Mucosa of descending colon (tissue), 3 donors: ENCODE measurements around the gene BICRAL. TPM values are rescaled to one million over a fixed set of nuclear protein-coding genes. Genes with fewer than 3 reads are reported as not detected.
"Not testable (repeated sequence)": the region's sequence is repeated elsewhere in the genome, so short reads cannot be mapped to it uniquely, and the experiment has no call there.

Experiments used
- ATAC-seq: fragments of 200-7000 bp; cut with Tn5 transposase; one replicate; pipeline ENCODE4 v1.9.1; 2020; ENCODE audit warnings: mild to moderate bottlenecking, moderate library complexity
- DNase-seq, 3 donors: peaks; one replicate each; pipeline ENCODE4 v3.0.0-alpha.2; 2020
- H3K36me3 ChIP-seq: fragments of 200-600 bp; one replicate; pipeline ENCODE4 v1.8.0; 2021; ENCODE audit warnings: low read depth, mild to moderate bottlenecking
- H3K4me1 ChIP-seq: fragments of 200-600 bp; one replicate; pipeline ENCODE4 v1.8.0; 2021; ENCODE audit warnings: low read depth, mild to moderate bottlenecking
- H3K4me3 ChIP-seq: fragments of 200-600 bp; one replicate; pipeline ENCODE4 v1.8.0; 2021; ENCODE audit warnings: mild to moderate bottlenecking
- H3K9me3 ChIP-seq: fragments of 200-600 bp; one replicate; pipeline ENCODE4 v1.8.0; 2021; ENCODE audit warnings: mild to moderate bottlenecking
- intact Hi-C, 2 donors: fragments of 100-400 bp; cut with DNase I in 1 of 2; cut with micrococcal nuclease in 1 of 2; formaldehyde crosslinking; loops; one replicate each; pipeline versions ENCODE4 v1.11.0 to v1.11.1; 2022; cut with DNase I, micrococcal nuclease
- total RNA-seq, 3 donors: library from RNA; stranded (reverse); fragmentation: NEBNext Ultra II Directional in 2 of 3; extraction: Animal tissue kit (Norgen Biotek cat#: 25700) in 2 of 3; gene quantifications; one replicate each; pipeline versions ENCODE4 v1.2.1 to v1.2.4, GENCODE V29; 2021 to 2023
- TF ChIP-seq, protein P1 (sequence below): fragments of 200-600 bp; IDR thresholded peaks from one replicate; pipeline ENCODE4 v1.8.0; 2022; ENCODE audit warnings: antibody characterized with exemption, mild to moderate bottlenecking
- donor health status: DM: no; HTN: no; CAD: no; lungs with moderate emphysema.
- donor health status: DM: no; HTN: no; CAD: no.
- donor health status: DM: no; HTN: yes; CAD: no.

The BICRAL gene
- total RNA-seq, 3 donors from 2014 or later, result 18.3 to 26.2 (median 23.4) TPM

DNA sequence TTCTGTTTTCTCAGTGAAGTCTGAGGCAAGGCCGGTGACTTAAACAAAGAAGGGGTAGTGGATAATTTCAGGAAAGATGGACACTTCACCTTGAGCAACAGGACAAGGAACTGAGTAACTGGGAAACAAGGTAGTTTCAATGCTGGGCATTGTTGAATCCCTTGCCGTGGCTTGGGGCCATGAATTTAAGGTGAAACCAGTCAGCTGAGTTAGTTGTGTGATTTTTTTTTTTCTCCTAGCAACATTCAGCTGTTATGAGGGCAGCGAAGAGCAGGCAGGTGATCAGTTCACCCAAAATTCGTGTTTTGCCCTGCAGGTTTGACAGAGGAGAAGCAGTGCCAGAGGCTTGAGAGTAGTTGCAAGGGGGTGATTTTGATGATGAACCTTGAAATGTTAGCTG lies 6.8 kb downstream of the BICRAL start:
- Histone ChIP-seq H3K36me3 (no peaks in the 10 kb centered on the region), H3K9me3 (no peaks in the 10 kb centered on the region), H3K4me3 (no peak overlapping the region), H3K4me1 (peaks cover 20% of the 10 kb centered on the region)
- TF ChIP-seq, protein P1, sequence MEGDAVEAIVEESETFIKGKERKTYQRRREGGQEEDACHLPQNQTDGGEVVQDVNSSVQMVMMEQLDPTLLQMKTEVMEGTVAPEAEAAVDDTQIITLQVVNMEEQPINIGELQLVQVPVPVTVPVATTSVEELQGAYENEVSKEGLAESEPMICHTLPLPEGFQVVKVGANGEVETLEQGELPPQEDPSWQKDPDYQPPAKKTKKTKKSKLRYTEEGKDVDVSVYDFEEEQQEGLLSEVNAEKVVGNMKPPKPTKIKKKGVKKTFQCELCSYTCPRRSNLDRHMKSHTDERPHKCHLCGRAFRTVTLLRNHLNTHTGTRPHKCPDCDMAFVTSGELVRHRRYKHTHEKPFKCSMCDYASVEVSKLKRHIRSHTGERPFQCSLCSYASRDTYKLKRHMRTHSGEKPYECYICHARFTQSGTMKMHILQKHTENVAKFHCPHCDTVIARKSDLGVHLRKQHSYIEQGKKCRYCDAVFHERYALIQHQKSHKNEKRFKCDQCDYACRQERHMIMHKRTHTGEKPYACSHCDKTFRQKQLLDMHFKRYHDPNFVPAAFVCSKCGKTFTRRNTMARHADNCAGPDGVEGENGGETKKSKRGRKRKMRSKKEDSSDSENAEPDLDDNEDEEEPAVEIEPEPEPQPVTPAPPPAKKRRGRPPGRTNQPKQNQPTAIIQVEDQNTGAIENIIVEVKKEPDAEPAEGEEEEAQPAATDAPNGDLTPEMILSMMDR, result no peak
- no peak for ATAC-seq
- intact Hi-C loops, result no loop called here
- DNase-seq, result no peak

DNA sequence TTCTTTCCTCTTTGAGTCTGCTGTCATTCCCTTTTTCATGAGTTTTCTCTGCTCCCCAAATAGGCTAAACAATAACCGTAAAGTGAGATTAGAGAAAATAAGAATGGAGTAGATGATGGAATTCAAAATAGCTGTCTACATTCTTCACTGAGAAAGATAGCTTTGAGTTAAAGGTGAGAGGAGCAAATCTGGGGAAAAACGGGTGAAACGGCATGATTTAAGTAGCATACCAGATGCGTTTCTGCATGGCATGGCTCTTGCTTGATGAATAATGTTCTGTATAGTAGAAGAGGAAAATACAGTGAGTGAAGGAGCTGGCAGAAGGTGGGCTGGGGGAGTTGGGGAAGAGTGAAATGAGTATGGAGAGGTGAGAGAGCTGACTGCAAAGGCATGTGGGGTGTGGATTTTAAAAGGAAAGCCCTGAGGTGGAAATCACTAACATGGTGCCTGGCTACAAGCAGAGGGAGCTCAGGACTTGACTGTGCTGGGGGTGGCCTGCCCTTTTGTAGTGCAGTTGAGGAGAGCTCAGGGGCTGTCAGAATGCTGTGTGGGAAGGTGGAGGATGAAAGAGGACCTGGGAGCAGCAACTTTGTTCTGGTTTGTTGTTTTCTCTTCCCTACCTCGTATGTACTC lies 8.8 kb downstream of the BICRAL start:
- H3K4me1 ChIP-seq, result peaks cover 13% of the 10 kb centered on the region
- H3K9me3 ChIP-seq, result no peaks in the 10 kb centered on the region
- no peaks in the 10 kb centered on the region for H3K36me3 ChIP-seq
- H3K4me3 ChIP-seq, result no peak overlapping the region
- ATAC-seq (peak; percentile 5), DNase-seq (no peak)
- TF ChIP-seq, protein P1, result no peak
- intact Hi-C loops, result no loop called here

DNA sequence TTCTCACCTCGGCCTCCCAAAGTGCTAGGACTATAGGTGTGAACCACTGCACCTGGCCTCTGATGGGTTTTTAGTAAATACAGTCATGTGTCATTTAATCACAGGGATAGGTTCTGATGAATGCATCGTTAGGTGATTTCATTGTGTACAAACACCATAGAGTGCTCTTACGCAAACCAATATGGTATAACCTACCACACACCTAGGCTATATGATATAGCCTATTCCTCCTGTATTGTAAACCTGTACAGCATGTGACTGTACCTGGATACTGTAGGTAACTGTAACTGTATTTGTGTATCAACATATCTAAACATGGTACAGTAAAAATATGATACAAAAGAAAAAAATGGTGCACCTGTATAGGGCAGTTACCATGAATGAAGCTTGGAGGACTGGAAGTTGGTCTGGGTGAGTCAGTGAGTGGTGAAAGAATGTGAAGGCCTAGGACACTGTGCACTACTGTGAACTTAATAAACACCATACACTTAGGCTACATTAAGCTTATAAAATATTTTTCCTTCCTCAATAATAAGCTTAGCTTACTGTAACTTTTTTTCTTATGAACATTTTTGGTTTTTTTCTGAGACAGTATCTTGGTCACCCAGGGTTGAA lies 10.0 kb downstream of the BICRAL start:
- DNase-seq, result no peak
- Histone ChIP-seq H3K4me1 (peaks cover 10% of the 10 kb centered on the region), H3K9me3 (no peaks in the 10 kb centered on the region), H3K4me3 (no peak overlapping the region), H3K36me3 (no peaks in the 10 kb centered on the region)
- peak; percentile 88 for ATAC-seq
- TF ChIP-seq, protein P1, result no peak
- intact Hi-C loops, result no loop called here

DNA sequence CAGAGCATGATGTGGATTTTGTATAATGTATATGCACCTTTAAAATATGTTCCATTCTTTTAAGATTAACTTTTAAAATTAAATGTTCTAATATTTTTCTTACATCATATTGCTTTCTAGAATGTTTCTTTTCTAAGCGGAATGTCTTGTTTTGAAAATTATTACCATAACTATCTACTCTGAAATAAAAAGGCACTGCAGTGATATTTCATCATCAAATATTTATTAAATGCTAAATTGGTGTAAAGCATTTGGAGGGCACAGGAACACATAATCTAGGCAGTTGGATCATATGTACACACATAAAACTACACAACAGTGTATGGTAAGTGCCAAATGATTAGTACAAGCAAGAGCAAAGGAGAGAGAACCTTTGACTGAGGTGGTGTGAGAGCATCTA lies 13.8 kb downstream of the BICRAL start:
- Histone ChIP-seq H3K4me1 (no peaks in the 10 kb centered on the region), H3K9me3 (no peaks in the 10 kb centered on the region), H3K36me3 (no peaks in the 10 kb centered on the region), H3K4me3 (no peak overlapping the region)
- ATAC-seq, result no peak
- intact Hi-C loops, result no loop called here
- DNase-seq, result no peak
- TF ChIP-seq, protein P1, result no peak

DNA sequence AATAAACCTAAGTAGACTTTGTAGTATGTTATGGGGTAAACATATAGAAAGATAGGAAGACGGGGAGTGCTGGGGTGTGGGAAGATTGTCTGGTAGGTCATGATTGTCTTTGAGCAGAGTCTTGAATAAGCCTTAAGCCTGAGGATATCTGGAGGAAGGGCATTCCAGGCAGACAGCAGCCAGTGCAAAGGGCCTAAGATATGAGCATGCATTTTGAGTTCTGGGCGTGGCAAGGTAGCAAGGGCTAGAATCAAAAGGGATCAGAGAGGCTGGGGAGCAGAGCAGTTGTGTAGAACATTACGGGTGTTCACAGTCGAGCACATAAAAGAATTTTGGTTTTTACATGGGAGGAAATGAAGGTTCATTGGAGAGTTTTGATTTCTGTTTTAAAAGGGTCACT lies 14.3 kb downstream of the BICRAL start:
- Histone ChIP-seq H3K36me3 (no peaks in the 10 kb centered on the region), H3K4me3 (no peak overlapping the region), H3K9me3 (no peaks in the 10 kb centered on the region), H3K4me1 (no peaks in the 10 kb centered on the region)
- intact Hi-C loops, result no loop called here
- DNase-seq, result no peak
- ATAC-seq, result peak; percentile 9
- TF ChIP-seq, protein P1, result no peak

DNA sequence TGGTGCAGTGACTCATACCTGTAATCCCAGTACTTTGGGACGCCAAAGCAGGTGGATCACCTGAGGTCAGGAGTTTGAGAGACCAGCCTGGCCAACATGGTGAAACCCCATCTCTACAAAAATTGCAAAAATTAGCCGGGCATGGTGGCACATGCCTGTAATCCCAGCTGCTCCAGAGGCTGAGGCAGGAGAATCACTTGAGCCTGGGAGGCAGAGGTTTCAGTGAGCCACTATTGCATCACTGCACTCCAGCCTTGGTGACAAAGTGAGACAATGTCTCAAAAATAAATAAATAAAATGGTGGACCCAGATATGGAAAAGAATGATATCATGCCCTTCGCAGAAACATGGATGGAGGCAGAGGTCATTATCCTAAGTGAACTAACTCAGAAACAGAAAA lies 15.8 kb downstream of the BICRAL start:
- H3K4me3 ChIP-seq, DNase-seq, H3K9me3 ChIP-seq, ATAC-seq, intact Hi-C loops, H3K36me3 ChIP-seq, H3K4me1 ChIP-seq: not testable (repeated sequence)
